ENCODE data around the gene DSC1.

DNA sequence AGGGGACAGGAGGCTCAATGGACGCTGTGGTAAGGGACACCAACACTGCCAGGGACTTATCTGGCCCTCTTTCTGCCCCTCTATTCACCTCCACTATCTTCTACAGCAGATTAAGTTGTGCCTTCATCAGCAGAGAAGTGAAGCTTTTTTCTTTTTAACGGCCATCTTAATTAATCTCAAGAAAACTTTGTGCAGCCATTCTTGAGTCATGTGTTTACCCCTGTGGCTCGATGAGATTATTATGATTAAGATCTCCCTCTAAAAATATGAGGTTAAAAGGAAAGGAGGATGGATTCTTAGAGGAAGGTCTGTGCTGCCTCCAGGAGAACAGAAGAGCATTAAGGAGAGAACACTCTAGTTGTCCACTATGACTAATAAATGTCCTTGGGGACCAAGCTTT, 32.4 kb upstream of the DSC1 start:
- TF ChIP-seq, protein P1, sequence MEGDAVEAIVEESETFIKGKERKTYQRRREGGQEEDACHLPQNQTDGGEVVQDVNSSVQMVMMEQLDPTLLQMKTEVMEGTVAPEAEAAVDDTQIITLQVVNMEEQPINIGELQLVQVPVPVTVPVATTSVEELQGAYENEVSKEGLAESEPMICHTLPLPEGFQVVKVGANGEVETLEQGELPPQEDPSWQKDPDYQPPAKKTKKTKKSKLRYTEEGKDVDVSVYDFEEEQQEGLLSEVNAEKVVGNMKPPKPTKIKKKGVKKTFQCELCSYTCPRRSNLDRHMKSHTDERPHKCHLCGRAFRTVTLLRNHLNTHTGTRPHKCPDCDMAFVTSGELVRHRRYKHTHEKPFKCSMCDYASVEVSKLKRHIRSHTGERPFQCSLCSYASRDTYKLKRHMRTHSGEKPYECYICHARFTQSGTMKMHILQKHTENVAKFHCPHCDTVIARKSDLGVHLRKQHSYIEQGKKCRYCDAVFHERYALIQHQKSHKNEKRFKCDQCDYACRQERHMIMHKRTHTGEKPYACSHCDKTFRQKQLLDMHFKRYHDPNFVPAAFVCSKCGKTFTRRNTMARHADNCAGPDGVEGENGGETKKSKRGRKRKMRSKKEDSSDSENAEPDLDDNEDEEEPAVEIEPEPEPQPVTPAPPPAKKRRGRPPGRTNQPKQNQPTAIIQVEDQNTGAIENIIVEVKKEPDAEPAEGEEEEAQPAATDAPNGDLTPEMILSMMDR (IDR thresholded peaks at IDR 0.05), result no peak
- TF ChIP-seq POLR2A (IDR thresholded peaks at IDR 0.05) (no peak), POLR2AphosphoS5 (IDR thresholded peaks at IDR 0.05) (no peak)
